Suprapubic skin (tissue), 3 donors: Measurements from ENCODE around the gene CNOT1.

Experiments
- CTCF ChIP-seq, 2 donors: fragments of 200-600 bp in 1 of 2; fragments of 450-650 bp in 1 of 2; sonication (generic) in 1 of 2; IDR thresholded peaks; one replicate each; pipeline ENCODE4 v1.5.1; 2016 to 2019; ENCODE audit warnings: antibody characterized with exemption in 2 of 2, mild to moderate bottlenecking in 1 of 2, moderate library complexity in 1 of 2
- EP300 ChIP-seq: sonication (generic); formaldehyde crosslinking; IDR thresholded peaks from one replicate; pipeline ENCODE4 v1.6.1; 2017; ENCODE audit warnings: antibody characterized with exemption
- POLR2A ChIP-seq, 2 donors: fragments of 450-650 bp; IDR thresholded peaks; one replicate each; pipeline ENCODE4 v1.6.1; 2017; ENCODE audit warnings: antibody characterized with exemption in 2 of 2, mild to moderate bottlenecking in 2 of 2, moderate library complexity in 2 of 2

- TF ChIP-seq CTCF (IDR thresholded peaks at IDR 0.05) (no peak), POLR2A (IDR thresholded peaks at IDR 0.05) (no peak), EP300 (no peak)
Measured at GRCh38 chr16:58476791-58477190, 152.8 kb downstream of the CNOT1 start.
